Upper lobe of left lung (tissue), 6 donors: ENCODE data around the gene SCN8A. TPM values are rescaled to one million over a fixed set of nuclear protein-coding genes. Genes with fewer than 3 reads are reported as not detected.
"Not testable (repeated sequence)": the region's sequence is repeated elsewhere in the genome, so short reads cannot be mapped to it uniquely, and the experiment has no call there.

ENCODE experiments used
- ATAC-seq, 2 donors: fragments of 200-7000 bp; cut with Tn5 transposase; one replicate each; pipeline ENCODE4 v1.9.1; 2022; ENCODE audit warnings: mild to moderate bottlenecking in 2 of 2, moderate library complexity in 2 of 2; ENCODE audit not compliant: low FRiP score in 2 of 2
- DNase-seq, 2 donors: peaks; one replicate each; pipeline ENCODE4 v3.0.0-alpha.2; 2019 to 2020
- H3K27ac ChIP-seq, 4 donors: fragments of 200-600 bp; sonication (generic); one replicate each; pipeline ENCODE4 v1.5.1; 2016 to 2019
- H3K27me3 ChIP-seq, 4 donors: fragments of 200-600 bp; sonication (generic); one replicate each; pipeline ENCODE4 v1.5.1; 2017 to 2019
- H3K36me3 ChIP-seq, 4 donors: fragments of 200-600 bp; sonication (generic); one replicate each; pipeline ENCODE4 v1.5.1; 2016 to 2019
- H3K4me1 ChIP-seq, 4 donors: fragments of 200-600 bp; sonication (generic); one replicate each; pipeline ENCODE4 v1.5.1; 2018 to 2019
- H3K4me3 ChIP-seq, 4 donors: fragments of 200-600 bp; sonication (generic); one replicate each; pipeline ENCODE4 v1.5.1; 2017 to 2019; ENCODE audit warnings: mild to moderate bottlenecking in 2 of 4, moderate library complexity in 1 of 4
- H3K9me3 ChIP-seq, 4 donors: fragments of 200-600 bp; sonication (generic); one replicate each; pipeline ENCODE4 v1.5.1; 2018 to 2019
- CTCF ChIP-seq, 6 experiments: fragments of 450-650 bp in 4 of 6; fragments of 200-600 bp in 2 of 6; sonication (generic) in 2 of 6; IDR thresholded peaks; one replicate each; pipeline ENCODE4 v1.5.1; 2016 to 2019; ENCODE audit warnings: antibody characterized with exemption in 6 of 6
- EP300 ChIP-seq, 4 donors: sonication (generic); formaldehyde crosslinking; IDR thresholded peaks; one replicate each; pipeline ENCODE4 v1.5.1; 2017; ENCODE audit warnings: antibody characterized with exemption in 4 of 4, control low read depth in 2 of 4
- POLR2A ChIP-seq, 4 donors: fragments of 450-650 bp; IDR thresholded peaks; one replicate each; pipeline ENCODE4 v1.5.1; 2016 to 2017; ENCODE audit warnings: antibody characterized with exemption in 4 of 4, mild to moderate bottlenecking in 2 of 4
- POLR2AphosphoS5 ChIP-seq, 2 donors: sonication (generic); formaldehyde crosslinking; IDR thresholded peaks; one replicate each; pipeline ENCODE4 v1.5.1; 2017; ENCODE audit warnings: antibody characterized with exemption in 2 of 2
- WGBS, 2 donors: methylation state at CpG; one replicate each; pipeline ENCODE4 v1.1.5; 2017 to 2018; 5-methylcytosine and 5-hydroxymethylcytosine counted together
- total RNA-seq, 6 donors: library from RNA; depleted of rRNA in 4 of 6; stranded (reverse); fragments of >200 nt in 4 of 6; gene quantifications; one replicate each; pipeline versions ENCODE4 v1.1.0 to v1.2.1, GENCODE V29; 2016 to 2021
- donor health status: DM: no; HTN: no; CAD: no; lungs with moderate emphysema.
- donor health status: DM: no; HTN: yes; CAD: no; lungs with severe emphysema.

Gene SCN8A
- total RNA-seq, 6 donors from 2014 or later = 0.11 to 1.1 (median 0.37) TPM; not detected in 1

DNA sequence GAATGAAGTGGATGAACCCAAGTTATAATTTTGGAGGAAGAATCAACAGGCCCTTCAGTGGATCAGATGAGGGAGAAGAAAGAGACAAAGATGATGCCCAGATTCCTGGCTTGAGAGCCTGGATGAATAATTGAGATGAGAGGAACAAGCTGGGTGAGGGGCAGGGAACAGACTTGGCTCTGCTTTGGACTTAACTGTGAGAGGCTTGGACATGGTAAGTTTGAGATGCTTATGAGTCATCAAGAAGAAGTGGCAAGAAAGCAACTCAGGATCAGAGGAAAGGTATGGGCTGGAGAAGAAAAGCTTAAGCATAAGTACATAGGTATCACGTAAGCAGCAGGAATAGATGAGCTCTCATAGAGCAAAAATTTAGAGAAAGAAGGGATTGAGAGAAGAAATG, 202.2 kb downstream of the SCN8A start:
- ATAC-seq (no peak), DNase-seq (no peak)
- no peaks in the 10 kb centered on the region for H3K4me1 ChIP-seq
- H3K27ac ChIP-seq = no peak overlapping the region
- no peaks in the 10 kb centered on the region for H3K9me3 ChIP-seq
- 97 to 100% methylated on average over 1 of the region's 1 CpG for WGBS, 2 donors
- no peak for TF ChIP-seq POLR2AphosphoS5 (IDR thresholded peaks at IDR 0.05)
- no peak for TF ChIP-seq CTCF (IDR thresholded peaks at IDR 0.05)
- no peak for TF ChIP-seq EP300 (IDR thresholded peaks at IDR 0.05)
- no peak for TF ChIP-seq POLR2A (IDR thresholded peaks at IDR 0.05)
- no peak overlapping the region for H3K4me3 ChIP-seq
- H3K27me3 ChIP-seq = no peaks in the 10 kb centered on the region
- H3K36me3 ChIP-seq = no peaks in the 10 kb centered on the region

DNA sequence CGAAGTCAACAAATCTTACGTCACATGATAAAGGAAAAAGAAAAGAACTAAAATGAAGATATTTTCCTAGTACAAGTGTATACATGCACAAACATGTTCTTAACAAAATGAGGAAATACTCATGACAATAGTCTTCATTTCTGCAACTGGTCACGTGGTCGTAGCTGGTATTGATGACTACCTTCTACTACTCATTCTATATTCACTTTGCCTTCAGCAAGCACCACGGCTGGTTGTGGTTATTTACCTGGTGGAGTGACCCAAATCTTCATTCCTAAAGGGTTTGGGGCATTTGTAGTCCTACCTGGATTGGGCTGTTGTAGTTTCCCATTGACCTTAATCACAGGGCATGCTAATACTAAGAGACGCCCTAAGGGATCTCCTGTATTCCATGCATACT, 206.3 kb downstream of the SCN8A start:
- 92 to 96% methylated on average over 6 of the region's 6 CpGs for WGBS, 2 donors
- Histone ChIP-seq H3K4me3 (no peak overlapping the region), H3K9me3 (no peaks in the 10 kb centered on the region), H3K4me1 (no peaks in the 10 kb centered on the region), H3K27me3 (no peaks in the 10 kb centered on the region), H3K36me3 (no peaks in the 10 kb centered on the region), H3K27ac (no peak overlapping the region)
- DNase-seq (no peak), ATAC-seq (no peak)
- TF ChIP-seq POLR2AphosphoS5 (IDR thresholded peaks at IDR 0.05) (no peak), CTCF (IDR thresholded peaks at IDR 0.05) (no peak), POLR2A (IDR thresholded peaks at IDR 0.05) (no peak)

DNA sequence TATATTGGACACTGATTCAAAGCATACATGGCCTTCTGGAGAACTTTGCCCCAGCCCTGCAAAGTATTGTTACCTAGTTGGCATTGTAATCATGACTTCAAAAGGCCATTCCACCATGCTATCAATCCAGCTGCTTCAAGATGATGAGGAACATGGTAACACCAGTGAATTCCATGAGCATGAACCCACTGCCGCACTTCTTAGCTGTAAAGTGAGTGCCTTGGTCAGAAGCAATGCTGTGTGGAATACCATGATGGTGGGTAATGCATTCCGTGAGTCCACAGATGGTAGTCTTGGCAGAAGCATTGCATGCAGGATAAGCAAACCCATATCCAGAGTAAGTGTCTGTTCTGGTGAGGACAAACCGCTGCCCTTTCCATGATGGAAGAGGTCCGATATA, 207.0 kb downstream of the SCN8A start:
- ATAC-seq, H3K9me3 ChIP-seq, H3K27ac ChIP-seq, H3K4me3 ChIP-seq, H3K4me1 ChIP-seq, DNase-seq, H3K36me3 ChIP-seq, H3K27me3 ChIP-seq: not testable (repeated sequence)
- 96 to 98% methylated on average over 4 of the region's 4 CpGs for WGBS, 2 donors

- H3K36me3 ChIP-seq = no peaks in the 10 kb centered on the region
- WGBS, 2 donors = 100% methylated on average over 1 of the region's 1 CpG; no CpG with 5 or more reads in 1 of the 2 donors
- ATAC-seq (no peak), DNase-seq (no peak)
- no peak overlapping the region for H3K27ac ChIP-seq
- TF ChIP-seq POLR2AphosphoS5 (IDR thresholded peaks at IDR 0.05) (no peak), CTCF (IDR thresholded peaks at IDR 0.05) (no peak), EP300 (IDR thresholded peaks at IDR 0.05) (no peak), POLR2A (IDR thresholded peaks at IDR 0.05) (no peak)
- H3K4me3 ChIP-seq = no peak overlapping the region
- H3K4me1 ChIP-seq = no peaks in the 10 kb centered on the region
- H3K9me3 ChIP-seq = no peaks in the 10 kb centered on the region
- H3K27me3 ChIP-seq = no peaks in the 10 kb centered on the region
These were observed 207.5 kb downstream of the SCN8A start for GRCh38 chr12:51798501-51798900.

DNA sequence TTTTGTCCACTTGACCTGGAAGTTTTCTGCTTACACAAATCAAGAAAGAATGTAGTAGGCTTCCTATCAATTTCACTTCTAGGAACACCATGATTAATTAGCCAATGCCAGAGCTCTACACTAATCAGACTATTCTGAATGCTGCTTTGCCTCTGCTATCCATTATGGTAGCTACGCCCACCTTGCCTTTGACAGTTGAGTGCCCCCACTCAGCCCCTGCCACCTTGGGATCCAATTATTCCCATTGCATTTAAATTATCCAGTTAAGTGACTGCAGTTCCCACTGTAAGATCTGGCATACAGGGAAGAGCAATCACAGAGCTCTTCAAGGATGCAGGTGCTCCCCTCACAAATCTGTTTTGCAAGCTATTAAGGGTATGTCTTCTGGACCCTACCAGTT, 210.0 kb downstream of the SCN8A start:
- Histone ChIP-seq H3K27me3 (no peaks in the 10 kb centered on the region), H3K4me1 (no peaks in the 10 kb centered on the region), H3K4me3 (no peak overlapping the region), H3K36me3 (no peaks in the 10 kb centered on the region), H3K9me3 (no peaks in the 10 kb centered on the region), H3K27ac (no peak overlapping the region)
- no peak for TF ChIP-seq CTCF (IDR thresholded peaks at IDR 0.05)
- TF ChIP-seq EP300 (IDR thresholded peaks at IDR 0.05) = no peak
- TF ChIP-seq POLR2AphosphoS5 (IDR thresholded peaks at IDR 0.05) = no peak
- no peak for TF ChIP-seq POLR2A (IDR thresholded peaks at IDR 0.05)
- WGBS, 2 donors = 88 to 94% methylated on average over 1 of the region's 1 CpG
- ATAC-seq = no peak
- no peak for DNase-seq
